KBM-7 (cell line): ENCODE data around the gene OTUD1.

Experiments
- DNase-seq: peaks from one replicate; pipeline ENCODE4 v3.0.0-alpha.2; 2015
- in situ Hi-C: fragments of 300-500 bp; cut with MboI; formaldehyde crosslinking; loops from 2 replicates; pipeline ENCODE4 v1.14.3; 2020; ENCODE audit warnings: low sequenced_read_pairs, low pct_unique_long_range_greater_than_20kb, mixed read lengths

The OTUD1 gene

GRCh38 chr10:23457632-23458417, 18.9 kb downstream of the OTUD1 start:
- no peak for DNase-seq
- in situ Hi-C loops, result no loop called here

DNA sequence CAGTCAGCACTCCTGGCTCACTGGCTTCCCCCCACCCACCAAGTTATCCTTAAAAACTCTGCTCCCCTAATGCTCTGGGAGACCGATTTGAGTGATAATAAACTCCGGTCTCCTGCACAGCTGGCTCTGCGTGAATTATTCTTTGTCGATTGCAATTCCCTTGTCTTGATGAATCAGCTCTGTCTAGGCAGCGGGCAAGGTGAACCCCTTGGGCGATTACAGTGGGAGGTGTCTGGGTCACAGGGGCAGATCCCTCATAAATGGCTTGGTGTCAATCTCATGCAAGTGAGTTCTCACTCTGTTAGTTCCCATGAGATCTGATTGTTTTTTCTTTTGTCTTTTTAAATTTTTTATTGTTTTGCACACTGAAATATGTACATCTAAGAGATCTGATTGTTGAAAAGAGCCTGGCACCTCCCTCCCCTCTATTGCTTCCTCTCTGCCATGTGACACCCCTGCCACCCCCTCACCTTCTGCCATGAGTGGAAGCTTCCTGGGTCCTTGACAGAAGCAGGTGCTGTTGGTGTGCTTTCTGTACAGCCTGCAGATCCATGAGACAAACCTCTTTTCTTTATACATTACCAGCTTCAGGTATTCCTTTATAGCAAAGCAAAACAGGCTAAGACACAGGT, 20.5 kb downstream of the OTUD1 start:
- in situ Hi-C loops, result no loop called here
- no peak for DNase-seq

DNA sequence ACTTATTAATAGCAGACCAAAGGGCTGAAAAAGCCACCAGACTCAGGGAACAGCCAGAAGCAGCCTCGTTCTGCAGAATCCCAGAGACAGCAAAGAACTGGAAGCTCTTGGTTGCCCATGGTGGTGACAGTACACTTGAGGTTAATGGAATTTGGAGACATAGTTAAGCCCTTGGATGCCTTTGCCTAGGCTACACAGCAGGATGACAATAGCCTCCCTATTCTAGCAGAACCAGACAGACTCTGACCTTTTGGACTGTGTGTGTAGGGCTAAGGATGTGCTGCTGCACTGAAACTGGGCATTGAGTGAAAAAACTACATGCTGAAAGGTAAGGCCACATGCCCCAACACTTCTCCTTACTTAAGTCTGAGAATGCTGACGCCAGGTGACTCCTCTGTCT, 22.7 kb downstream of the OTUD1 start:
- no peak for DNase-seq
- in situ Hi-C loops, result no loop called here

GRCh38 chr10:23467012-23467411, 28.1 kb downstream of the OTUD1 start:
- in situ Hi-C loops, result no loop called here

DNA sequence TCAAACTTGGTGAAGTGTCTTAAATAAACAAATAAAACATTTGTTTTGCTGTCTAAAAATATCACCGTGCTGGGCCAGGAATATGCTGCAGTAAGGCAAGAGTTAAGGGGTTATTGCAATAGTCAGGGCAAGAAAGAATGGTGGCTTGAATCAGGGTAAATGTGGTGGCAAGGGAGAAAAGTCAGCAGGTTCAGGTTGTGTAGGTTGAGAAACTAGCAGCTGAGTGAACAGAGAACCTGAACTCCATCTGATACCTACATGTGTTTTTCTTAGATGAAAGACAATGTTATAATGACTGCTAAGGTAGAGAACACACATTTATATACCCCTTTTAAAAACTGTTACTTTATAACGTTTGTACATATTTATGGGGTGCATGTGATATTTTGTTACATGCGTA, 28.7 kb downstream of the OTUD1 start:
- in situ Hi-C loops, result no loop called here
- DNase-seq, result no peak

More at GRCh38 chr10:23467012-23467411, 28.1 kb downstream of the OTUD1 start:
- DNase-seq, result no peak

GRCh38 chr10:23469596-23470237, 30.8 kb downstream of the OTUD1 start:
- no peak for DNase-seq
- in situ Hi-C loops, result no loop called here

- in situ Hi-C loops, result no loop called here
- DNase-seq, result no peak
These were observed 33.3 kb downstream of the OTUD1 start for GRCh38 chr10:23472181-23472580.

DNA sequence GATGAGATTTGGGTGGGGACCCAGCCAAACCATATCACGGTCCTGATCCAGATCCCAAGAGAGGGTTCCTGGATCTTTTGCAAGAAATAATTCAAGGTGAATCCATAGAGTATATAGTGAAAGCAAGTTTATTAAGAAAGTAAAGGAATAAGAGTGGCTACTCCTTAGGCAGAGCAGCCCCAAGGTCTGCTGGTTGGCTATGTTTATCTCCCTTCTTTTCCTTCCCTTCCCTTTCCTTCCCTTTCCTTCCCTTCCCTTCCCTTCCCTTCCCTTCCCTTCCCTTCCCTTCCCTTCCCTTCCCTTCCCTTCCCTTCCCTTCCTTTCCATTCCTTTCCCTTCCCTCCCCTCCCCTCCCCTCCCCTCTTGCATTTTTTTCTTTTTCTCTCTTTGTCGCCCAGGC, 35.2 kb downstream of the OTUD1 start:
- DNase-seq, result no peak
- in situ Hi-C loops, result no loop called here

DNA sequence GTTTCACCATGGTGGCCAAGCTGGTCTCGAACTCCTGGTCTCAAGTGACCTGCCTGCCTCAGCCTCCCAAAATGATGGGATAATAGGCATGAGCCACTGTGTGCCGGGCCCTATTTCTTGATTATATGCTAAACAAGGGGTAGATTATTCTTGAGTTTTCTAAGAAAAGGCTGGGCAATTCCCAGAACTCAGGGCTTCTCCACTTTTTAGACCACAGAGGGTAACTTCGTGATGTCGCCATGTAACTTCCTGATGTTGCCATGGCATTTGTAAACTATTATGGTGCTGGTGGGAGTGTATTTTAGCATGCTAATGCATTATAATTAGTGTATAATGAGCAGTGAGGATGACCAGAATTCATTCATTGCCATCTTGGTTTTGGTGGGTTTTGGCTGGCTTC, 35.8 kb downstream of the OTUD1 start:
- DNase-seq, result no peak
- in situ Hi-C loops, result no loop called here

DNA sequence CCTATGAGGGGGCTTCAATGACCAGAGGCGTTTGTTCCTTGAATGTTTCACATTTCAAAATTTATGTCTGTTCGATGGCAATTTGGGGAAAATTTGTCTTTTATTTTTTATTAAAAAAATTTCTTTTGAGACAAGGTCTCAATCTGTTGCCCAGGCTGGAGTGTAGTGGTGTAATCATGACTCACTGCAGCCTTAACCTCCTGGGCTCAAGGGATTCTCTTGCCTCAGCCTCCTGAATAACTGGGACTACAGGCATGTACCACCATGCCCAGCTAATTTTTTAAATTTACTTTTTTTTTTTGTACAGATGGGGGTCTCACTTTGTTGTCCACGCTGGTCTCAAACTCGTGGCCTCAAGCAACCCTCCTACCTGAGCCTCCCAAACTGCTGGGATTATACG, 39.7 kb downstream of the OTUD1 start:
- no peak for DNase-seq
- in situ Hi-C loops, result no loop called here

DNA sequence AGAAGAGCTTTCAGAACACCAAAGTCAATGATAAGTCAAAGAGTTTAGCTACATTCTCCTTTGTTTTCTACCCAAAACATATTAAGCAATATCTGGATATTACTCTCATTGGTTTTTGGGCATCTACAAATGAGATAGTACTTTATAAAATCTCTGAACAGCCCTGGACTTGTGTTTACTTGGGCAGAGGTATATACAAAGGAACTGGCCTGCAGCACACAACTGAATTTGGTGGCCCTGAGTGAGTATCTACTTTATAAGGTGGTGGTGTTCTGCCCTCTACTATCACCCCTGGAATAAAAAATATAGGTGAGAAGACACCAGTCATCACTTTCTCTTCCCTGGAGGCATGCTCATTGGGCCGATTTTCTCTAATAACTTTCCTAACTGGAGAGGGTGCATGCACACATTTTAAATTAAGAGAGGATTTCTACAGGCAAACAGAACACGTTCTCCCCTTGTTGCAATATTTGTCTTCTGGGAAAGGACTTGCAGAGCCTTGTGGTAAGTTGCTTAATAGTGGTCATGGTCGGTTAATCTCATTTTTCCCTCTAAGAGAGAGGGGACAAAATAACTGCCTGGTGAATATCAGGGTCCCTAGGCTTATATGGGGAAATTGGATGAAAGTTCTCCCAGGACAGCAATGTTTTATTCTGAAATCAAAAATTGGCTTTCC, 41.1 kb downstream of the OTUD1 start:
- DNase-seq, result no peak
- in situ Hi-C loops, result no loop called here

GRCh38 chr10:23481363-23481961, 42.6 kb downstream of the OTUD1 start:
- in situ Hi-C loops, result no loop called here
- no peak for DNase-seq

DNA sequence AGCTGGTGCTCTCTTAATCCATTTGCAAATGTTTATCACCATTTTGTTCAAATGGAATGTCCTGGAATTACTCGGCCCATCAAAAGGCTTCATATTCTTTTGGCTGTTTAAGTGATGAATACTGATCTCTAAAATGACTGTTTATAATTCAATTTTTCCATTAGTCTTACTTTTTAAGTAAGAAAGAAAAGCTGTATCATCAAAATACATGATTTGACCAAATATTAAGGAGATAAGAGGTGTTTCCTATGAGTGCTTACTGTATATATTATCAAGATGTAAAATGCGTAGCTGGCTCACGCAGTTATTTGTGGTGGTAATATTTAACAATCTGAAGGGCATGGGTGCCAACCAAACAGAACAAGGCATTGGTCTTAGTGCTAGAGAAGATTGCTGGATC, 51.2 kb downstream of the OTUD1 start:
- in situ Hi-C loops, result no loop called here
- no peak for DNase-seq
